Sigmoid colon (tissue), 4 donors: Measurements from ENCODE around the gene NR2F1.

Experiments
- EP300 ChIP-seq, 4 donors: sonication (generic); formaldehyde crosslinking; IDR thresholded peaks; one replicate each; pipeline ENCODE4 v1.6.1; 2017; ENCODE audit warnings: antibody characterized with exemption in 4 of 4
- POLR2A ChIP-seq, 2 donors: fragments of 450-650 bp; IDR thresholded peaks; one replicate each; pipeline ENCODE4 v1.6.1; 2016; ENCODE audit warnings: antibody characterized with exemption in 2 of 2, mild to moderate bottlenecking in 2 of 2, moderate library complexity in 2 of 2
- POLR2AphosphoS5 ChIP-seq, 4 donors: sonication (generic); formaldehyde crosslinking; IDR thresholded peaks; one replicate each; pipeline ENCODE4 v1.6.1; 2017; ENCODE audit warnings: antibody characterized with exemption in 4 of 4
- TF ChIP-seq, protein P1 (sequence below), 4 experiments: fragments of 450-650 bp in 3 of 4; fragments of 200-600 bp in 1 of 4; IDR thresholded peaks; one replicate each; pipeline ENCODE4 v1.5.1; 2016 to 2019; ENCODE audit warnings: antibody characterized with exemption in 4 of 4, mild to moderate bottlenecking in 3 of 4, moderate library complexity in 2 of 4

DNA sequence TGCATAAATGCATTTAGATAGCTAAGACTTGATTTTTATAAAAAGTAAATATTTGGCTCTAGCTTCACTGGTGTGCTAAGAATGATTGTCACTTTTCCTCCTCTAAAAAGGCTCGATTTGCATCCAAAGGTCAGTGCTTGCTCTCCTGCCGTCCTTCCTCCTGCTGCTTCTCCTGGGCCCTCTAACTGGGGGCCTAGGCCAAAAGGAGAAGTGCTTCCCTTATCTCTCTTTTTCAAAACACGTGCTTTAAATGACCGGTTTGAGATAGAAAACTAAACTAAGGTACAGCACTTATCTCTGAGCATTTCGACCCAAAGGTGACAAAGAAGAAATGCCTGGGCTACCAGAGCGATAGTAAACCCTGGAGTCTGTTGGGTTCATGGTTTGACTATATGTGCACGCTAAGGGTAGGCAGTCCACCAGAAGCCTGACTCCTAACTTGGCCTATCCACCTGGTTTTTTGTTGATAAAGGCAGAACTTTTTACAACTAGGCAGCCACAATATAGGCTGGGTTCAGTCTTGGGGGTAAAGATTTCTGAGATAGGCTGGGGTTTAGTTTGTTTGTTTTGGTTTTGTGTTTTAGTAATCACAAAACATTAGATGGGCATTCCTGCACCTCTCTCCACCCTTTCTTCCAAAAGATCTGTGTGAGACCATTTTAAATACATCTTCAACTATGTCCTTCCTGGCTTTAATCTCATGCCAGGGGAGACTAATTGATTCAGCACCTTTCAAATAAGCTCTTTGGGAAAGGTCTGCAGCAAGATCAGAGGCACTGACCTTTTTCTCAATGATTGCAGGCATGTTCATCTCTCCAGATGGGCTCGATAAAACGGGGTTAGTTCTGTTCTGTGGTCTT is 5.8 kb upstream of the NR2F1 start:
- TF ChIP-seq, protein P1, sequence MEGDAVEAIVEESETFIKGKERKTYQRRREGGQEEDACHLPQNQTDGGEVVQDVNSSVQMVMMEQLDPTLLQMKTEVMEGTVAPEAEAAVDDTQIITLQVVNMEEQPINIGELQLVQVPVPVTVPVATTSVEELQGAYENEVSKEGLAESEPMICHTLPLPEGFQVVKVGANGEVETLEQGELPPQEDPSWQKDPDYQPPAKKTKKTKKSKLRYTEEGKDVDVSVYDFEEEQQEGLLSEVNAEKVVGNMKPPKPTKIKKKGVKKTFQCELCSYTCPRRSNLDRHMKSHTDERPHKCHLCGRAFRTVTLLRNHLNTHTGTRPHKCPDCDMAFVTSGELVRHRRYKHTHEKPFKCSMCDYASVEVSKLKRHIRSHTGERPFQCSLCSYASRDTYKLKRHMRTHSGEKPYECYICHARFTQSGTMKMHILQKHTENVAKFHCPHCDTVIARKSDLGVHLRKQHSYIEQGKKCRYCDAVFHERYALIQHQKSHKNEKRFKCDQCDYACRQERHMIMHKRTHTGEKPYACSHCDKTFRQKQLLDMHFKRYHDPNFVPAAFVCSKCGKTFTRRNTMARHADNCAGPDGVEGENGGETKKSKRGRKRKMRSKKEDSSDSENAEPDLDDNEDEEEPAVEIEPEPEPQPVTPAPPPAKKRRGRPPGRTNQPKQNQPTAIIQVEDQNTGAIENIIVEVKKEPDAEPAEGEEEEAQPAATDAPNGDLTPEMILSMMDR (IDR thresholded peaks at IDR 0.05), result no peak
- TF ChIP-seq POLR2AphosphoS5 (IDR thresholded peaks at IDR 0.05) (no peak), POLR2A (IDR thresholded peaks at IDR 0.05) (no peak), EP300 (IDR thresholded peaks at IDR 0.05) (no peak)
